ENCODE results near the gene RNF121.

RNF121 gene

GRCh38 chr11:72009156-72009555 is 80.3 kb downstream of the RNF121 start:
- TF ChIP-seq CTCF (IDR thresholded peaks at IDR 0.05): no peak

GRCh38 chr11:72010529-72011233 is 81.8 kb downstream of the RNF121 start:
- TF ChIP-seq CTCF (IDR thresholded peaks at IDR 0.05): no peak

- no peak for TF ChIP-seq CTCF (IDR thresholded peaks at IDR 0.05)
Observed at GRCh38 chr11:72012091-72012630, 83.3 kb downstream of the RNF121 start.

- no peak; the same call in 1 of the 2 replicates for TF ChIP-seq CTCF (IDR thresholded peaks at IDR 0.05)
Observed at GRCh38 chr11:72012897-72013721, 84.3 kb downstream of the RNF121 start.

- no peak for TF ChIP-seq CTCF (IDR thresholded peaks at IDR 0.05)
Observed at GRCh38 chr11:72013765-72014711, 85.2 kb downstream of the RNF121 start.

- TF ChIP-seq CTCF (IDR thresholded peaks at IDR 0.05): no peak
Observed at GRCh38 chr11:72014761-72015320, 86.0 kb downstream of the RNF121 start.
